ENCODE data around the gene TNRC18.

The TNRC18 gene

GRCh38 chr7:5302577-5302976 is 121.1 kb downstream of the TNRC18 start:
- H3K36me3 Mint-ChIP-seq (ENCODE audit: low read depth), result peaks cover 44% of the 10 kb centered on the region
- peaks cover 3% of the 10 kb centered on the region for H3K27me3 Mint-ChIP-seq (ENCODE audit: low read depth, poor library complexity)
- H3K9me3 Mint-ChIP-seq, result no peaks in the 10 kb centered on the region
- H3K4me1 Mint-ChIP-seq, result no peaks in the 10 kb centered on the region
- no peak for DNase-seq
- H3K4me3 Mint-ChIP-seq, result no peak overlapping the region
- H3K27ac Mint-ChIP-seq, result no peak overlapping the region
- no peak for TF ChIP-seq CTCF (IDR thresholded peaks at IDR 0.05)

DNA sequence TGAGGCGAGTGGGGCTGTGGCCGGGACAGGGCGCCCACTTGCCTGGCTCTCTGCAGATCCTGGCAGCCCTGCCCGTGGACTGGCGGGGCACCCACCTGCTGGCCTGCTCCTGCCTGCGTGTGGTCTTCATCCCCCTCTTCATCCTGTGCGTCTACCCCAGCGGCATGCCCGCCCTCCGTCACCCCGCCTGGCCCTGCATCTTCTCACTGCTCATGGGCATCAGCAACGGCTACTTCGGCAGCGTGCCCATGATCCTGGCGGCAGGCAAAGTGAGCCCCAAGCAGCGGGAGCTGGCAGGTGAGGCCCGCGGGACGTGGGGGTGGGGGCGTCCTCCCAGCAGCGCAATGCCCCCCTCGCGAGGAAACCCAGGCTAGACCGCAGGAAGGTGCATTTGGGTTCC is 123.3 kb downstream of the TNRC18 start:
- H3K27me3 Mint-ChIP-seq (ENCODE audit: low read depth, poor library complexity), result peaks cover 15% of the 10 kb centered on the region
- H3K4me3 Mint-ChIP-seq, result no peak overlapping the region
- peaks cover 34% of the 10 kb centered on the region for H3K36me3 Mint-ChIP-seq (ENCODE audit: low read depth)
- no peak for DNase-seq
- peaks cover 14% of the 10 kb centered on the region for H3K4me1 Mint-ChIP-seq
- H3K9me3 Mint-ChIP-seq, result no peaks in the 10 kb centered on the region
- no peak overlapping the region for H3K27ac Mint-ChIP-seq
- TF ChIP-seq CTCF (IDR thresholded peaks at IDR 0.05), result no peak

- Mint-ChIP-seq H3K36me3 (ENCODE audit: low read depth) (peaks cover 55% of the 10 kb centered on the region), H3K4me1 (peaks cover 24% of the 10 kb centered on the region), H3K27me3 (ENCODE audit: low read depth, poor library complexity) (peaks cover 18% of the 10 kb centered on the region), H3K27ac (no peak overlapping the region), H3K4me3 (peak overlapping the region; percentile 76), H3K9me3 (peaks cover 13% of the 10 kb centered on the region)
- peak; percentile 91 for DNase-seq
- TF ChIP-seq CTCF (IDR thresholded peaks at IDR 0.05), result no peak
Measured at GRCh38 chr7:5296611-5297226, 126.9 kb downstream of the TNRC18 start.

GRCh38 chr7:5296015-5296610 is 127.5 kb downstream of the TNRC18 start:
- Mint-ChIP-seq H3K36me3 (ENCODE audit: low read depth) (peaks cover 53% of the 10 kb centered on the region), H3K27me3 (ENCODE audit: low read depth, poor library complexity) (peaks cover 18% of the 10 kb centered on the region), H3K4me1 (peaks cover 24% of the 10 kb centered on the region), H3K9me3 (peaks cover 13% of the 10 kb centered on the region), H3K27ac (no peak overlapping the region), H3K4me3 (peak overlapping the region; percentile 76)
- DNase-seq, result peak; percentile 25
- TF ChIP-seq CTCF (IDR thresholded peaks at IDR 0.05), result no peak

DNA sequence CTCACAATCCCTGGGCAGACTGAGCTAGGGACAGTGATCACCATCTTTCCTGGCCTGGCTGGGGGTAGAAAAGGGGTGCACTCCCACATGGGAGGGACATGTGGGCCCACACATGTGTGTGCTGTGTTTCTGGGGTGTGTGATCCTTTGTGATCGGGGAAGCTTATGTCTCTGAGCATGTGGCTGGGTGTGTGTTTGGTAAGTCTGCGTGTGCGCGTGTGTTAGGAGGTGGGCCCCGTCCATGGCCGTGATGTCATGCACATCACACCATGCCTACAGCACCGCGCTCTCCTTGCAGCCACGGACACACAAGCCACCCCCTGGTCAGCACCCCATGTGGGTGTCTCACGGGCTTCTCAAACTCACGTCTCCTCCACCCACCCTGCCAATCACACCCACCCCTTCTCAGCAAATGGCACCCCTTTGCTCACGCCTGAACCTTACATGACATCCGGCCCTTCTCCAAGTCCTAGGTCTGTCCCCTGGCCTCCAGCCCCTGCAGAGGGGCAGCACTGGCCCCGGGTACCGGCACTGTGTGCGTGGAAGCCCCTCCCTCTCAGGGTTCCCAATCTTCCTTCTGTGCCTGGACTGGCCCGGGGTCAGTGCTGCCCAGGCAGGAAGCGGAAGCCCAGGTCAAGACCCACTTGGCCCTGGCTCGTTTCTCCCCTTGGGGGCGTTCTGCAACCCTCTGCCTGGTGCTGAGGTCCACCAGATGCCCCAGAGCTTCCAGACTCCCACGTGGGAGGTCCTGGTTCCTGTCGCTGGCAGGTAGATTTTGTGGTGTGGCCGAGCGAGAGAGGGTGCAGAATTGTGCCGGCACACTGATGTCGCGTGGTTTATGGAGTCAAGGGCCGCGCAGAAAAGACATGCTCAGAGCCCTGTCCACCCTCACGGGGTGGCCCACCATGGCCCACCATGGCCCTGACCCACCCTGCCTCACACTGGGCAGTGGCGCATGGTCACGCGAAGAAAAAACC is 128.3 kb downstream of the TNRC18 start:
- peaks cover 13% of the 10 kb centered on the region for H3K9me3 Mint-ChIP-seq
- peaks cover 24% of the 10 kb centered on the region for H3K4me1 Mint-ChIP-seq
- H3K27ac Mint-ChIP-seq, result no peak overlapping the region
- peaks cover 50% of the 10 kb centered on the region for H3K36me3 Mint-ChIP-seq (ENCODE audit: low read depth)
- peak overlapping the region; percentile 76 for H3K4me3 Mint-ChIP-seq
- TF ChIP-seq CTCF (IDR thresholded peaks at IDR 0.05), result no peak
- H3K27me3 Mint-ChIP-seq (ENCODE audit: low read depth, poor library complexity), result peaks cover 18% of the 10 kb centered on the region
- DNase-seq, result no peak

All from nephron progenitor cell (in vitro differentiated cells).